HepG2 (cell line): ENCODE results near the gene PRDX5. TPM values are rescaled to one million over a fixed set of nuclear protein-coding genes. Genes with fewer than 3 reads are reported as not detected.

Source experiments
- CCAR2 ChIP-seq: fragments of 200-400 bp; formaldehyde crosslinking; optimal IDR thresholded peaks from 2 replicates; pipeline ENCODE3; 2018; ENCODE audit warnings: low read depth, mild to moderate bottlenecking, low read length, moderate library complexity
- GLI4 ChIP-seq: sonication (generic); formaldehyde crosslinking; IDR thresholded peaks from 2 replicates; pipeline ENCODE4 v1.5.1; 2020; ENCODE audit warnings: missing genetic modification reagents, mild to moderate bottlenecking, moderate library complexity, borderline replicate concordance
- HDAC1 ChIP-seq: sonication (generic); formaldehyde crosslinking; IDR thresholded peaks from 2 replicates; pipeline ENCODE4 v1.5.1; 2020; ENCODE audit warnings: mild to moderate bottlenecking, missing genetic modification reagents
- KAT7 ChIP-seq: IDR thresholded peaks from 2 replicates; pipeline ENCODE4 v1.6.1; 2018; ENCODE audit warnings: borderline replicate concordance, missing compliant biosample characterization
- KAT8 ChIP-seq: IDR thresholded peaks from 2 replicates; pipeline ENCODE4 v1.6.1; 2016; ENCODE audit warnings: missing genetic modification reagents, missing compliant biosample characterization
- MAX ChIP-seq: IDR thresholded peaks from 2 replicates; pipeline ENCODE4 v1.6.1; 2012; ENCODE audit warnings: inconsistent platforms
- SIN3A ChIP-seq: IDR thresholded peaks from 2 replicates; pipeline ENCODE4 v1.6.1; 2011; ENCODE audit warnings: low read depth, mild to moderate bottlenecking, control low read depth, low read length, borderline replicate concordance
- TSC22D2 ChIP-seq: sonication (generic); formaldehyde crosslinking; IDR thresholded peaks from 2 replicates; pipeline ENCODE4 v1.5.1; 2020; ENCODE audit warnings: missing genetic modification reagents, mild to moderate bottlenecking, borderline replicate concordance
- ZBTB38 ChIP-seq: sonication (generic); formaldehyde crosslinking; IDR thresholded peaks from 2 replicates; pipeline ENCODE4 v1.5.1; 2020; ENCODE audit warnings: mild to moderate bottlenecking, missing genetic modification reagents
- ZFX ChIP-seq: sonication (generic); formaldehyde crosslinking; IDR thresholded peaks from 2 replicates; pipeline ENCODE4 v1.4.0; 2020; ENCODE audit warnings: mild to moderate bottlenecking, low read depth, missing genetic modification reagents, moderate library complexity
- ZNF256 ChIP-seq: sonication (generic); formaldehyde crosslinking; conservative IDR thresholded peaks from 2 replicates; pipeline ENCODE4 v1.4.0; 2020; ENCODE audit warnings: missing genetic modification reagents
- ZNF264 ChIP-seq: sonication (generic); formaldehyde crosslinking; IDR thresholded peaks from 2 replicates; pipeline ENCODE4 v1.4.0; 2020; ENCODE audit warnings: missing genetic modification reagents
- ZNF274 ChIP-seq: sonication (generic); formaldehyde crosslinking; IDR thresholded peaks from 2 replicates; pipeline ENCODE4 v1.5.1; 2020; ENCODE audit warnings: mild to moderate bottlenecking, missing genetic modification reagents
- ZNF580 ChIP-seq: IDR thresholded peaks from 2 replicates; pipeline ENCODE4 v1.6.1; 2016; ENCODE audit warnings: low read depth, borderline replicate concordance
- ZNF616 ChIP-seq: sonication (generic); formaldehyde crosslinking; IDR thresholded peaks from 2 replicates; pipeline ENCODE4 v1.5.0; 2020; ENCODE audit warnings: low read depth, mild to moderate bottlenecking, missing genetic modification reagents
- ZNF709 ChIP-seq: sonication (generic); formaldehyde crosslinking; IDR thresholded peaks from 2 replicates; pipeline ENCODE4 v1.5.0; 2020; ENCODE audit warnings: mild to moderate bottlenecking, missing genetic modification reagents
- ZNF777 ChIP-seq: sonication (generic); formaldehyde crosslinking; IDR thresholded peaks from 2 replicates; pipeline ENCODE4 v1.4.0; 2020; ENCODE audit warnings: missing genetic modification reagents
- polyA plus RNA-seq, 8 experiments: library from polyadenylated mRNA; depleted of rRNA in 3 of 8; stranded (reverse) in 7 of 8; unstranded in 1 of 8; fragments of >200 nt; fragmentation: Illumina TruSeq in 4 of 8; extraction: Trizol in 4 of 8; gene quantifications; 2 replicates each; pipeline versions ENCODE4 v1.2.1 to v1.2.3, GENCODE V29; 2011 to 2016; ENCODE audit warnings: low read depth in 4 of 8, missing spikeins in 1 of 8, mixed read lengths in 1 of 8; ENCODE audit not compliant: insufficient read depth in 1 of 8
- total RNA-seq, 5 experiments: library from RNA; depleted of rRNA; stranded (reverse); fragments of >200 nt; fragmentation: Illumina TruSeq; extraction: Trizol; gene quantifications; 2 replicates each; pipeline ENCODE4 v1.2.3, GENCODE V29; 2016; ENCODE audit warnings: low read depth in 1 of 5
- TF ChIP-seq, protein P1 (sequence below): IDR thresholded peaks from 2 replicates; pipeline ENCODE4 v1.6.1; 2016; ENCODE audit warnings: missing compliant biosample characterization, missing genetic modification reagents, borderline replicate concordance
- TF ChIP-seq, protein P2 (sequence below): sonication (generic); formaldehyde crosslinking; IDR thresholded peaks from 2 replicates; pipeline ENCODE4 v1.5.0; 2020; ENCODE audit warnings: missing genetic modification reagents
- TF ChIP-seq, protein P3 (sequence below): sonication (generic); formaldehyde crosslinking; conservative IDR thresholded peaks from 2 replicates; pipeline ENCODE4 v1.4.0; 2020; ENCODE audit warnings: missing genetic modification reagents
- TF ChIP-seq, protein P4 (sequence below): IDR thresholded peaks from 2 replicates; pipeline ENCODE4 v1.6.1; 2016; ENCODE audit warnings: missing genetic modification reagents, missing compliant biosample characterization
- TF ChIP-seq, protein P5 (sequence below): sonication (generic); formaldehyde crosslinking; IDR thresholded peaks from 2 replicates; pipeline ENCODE4 v1.5.0; 2020; ENCODE audit warnings: mild to moderate bottlenecking, missing genetic modification reagents, moderate library complexity

The PRDX5 gene
- total and polyA plus RNA-seq, 2 of the 13 experiments (the other 11 are each of a cell fraction or from before 2014, with no cell fraction given) = 215 to 311 TPM

- TF ChIP-seq, protein P1, sequence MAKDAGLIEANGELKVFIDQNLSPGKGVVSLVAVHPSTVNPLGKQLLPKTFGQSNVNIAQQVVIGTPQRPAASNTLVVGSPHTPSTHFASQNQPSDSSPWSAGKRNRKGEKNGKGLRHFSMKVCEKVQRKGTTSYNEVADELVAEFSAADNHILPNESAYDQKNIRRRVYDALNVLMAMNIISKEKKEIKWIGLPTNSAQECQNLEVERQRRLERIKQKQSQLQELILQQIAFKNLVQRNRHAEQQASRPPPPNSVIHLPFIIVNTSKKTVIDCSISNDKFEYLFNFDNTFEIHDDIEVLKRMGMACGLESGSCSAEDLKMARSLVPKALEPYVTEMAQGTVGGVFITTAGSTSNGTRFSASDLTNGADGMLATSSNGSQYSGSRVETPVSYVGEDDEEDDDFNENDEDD (CRISPR knock-in tag) = 0 out of 2 replicates have a peak, but pooled peaks have one; percentile 12
- TF ChIP-seq, protein P2, sequence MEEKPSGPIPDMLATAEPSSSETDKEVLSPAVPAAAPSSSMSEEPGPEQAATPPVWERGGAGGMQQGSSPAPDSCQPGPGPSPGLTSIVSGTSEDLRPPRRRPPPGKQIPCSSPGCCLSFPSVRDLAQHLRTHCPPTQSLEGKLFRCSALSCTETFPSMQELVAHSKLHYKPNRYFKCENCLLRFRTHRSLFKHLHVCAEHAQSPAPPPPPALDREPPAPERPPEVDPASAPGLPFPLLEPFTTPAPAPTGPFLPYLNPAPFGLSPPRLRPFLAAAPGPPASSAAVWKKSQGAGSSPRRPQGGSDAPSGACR = no peak
- peak; percentile 78; the same call in 1 of the 2 replicates for TF ChIP-seq TSC22D2
- TF ChIP-seq, protein P3, sequence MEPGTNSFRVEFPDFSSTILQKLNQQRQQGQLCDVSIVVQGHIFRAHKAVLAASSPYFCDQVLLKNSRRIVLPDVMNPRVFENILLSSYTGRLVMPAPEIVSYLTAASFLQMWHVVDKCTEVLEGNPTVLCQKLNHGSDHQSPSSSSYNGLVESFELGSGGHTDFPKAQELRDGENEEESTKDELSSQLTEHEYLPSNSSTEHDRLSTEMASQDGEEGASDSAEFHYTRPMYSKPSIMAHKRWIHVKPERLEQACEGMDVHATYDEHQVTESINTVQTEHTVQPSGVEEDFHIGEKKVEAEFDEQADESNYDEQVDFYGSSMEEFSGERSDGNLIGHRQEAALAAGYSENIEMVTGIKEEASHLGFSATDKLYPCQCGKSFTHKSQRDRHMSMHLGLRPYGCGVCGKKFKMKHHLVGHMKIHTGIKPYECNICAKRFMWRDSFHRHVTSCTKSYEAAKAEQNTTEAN (CRISPR knock-in tag) = peak; percentile 54
- no peak for TF ChIP-seq ZBTB38
- peak; percentile 88 for TF ChIP-seq MAX
- peak; percentile 73; the same call in 1 of the 2 replicates for TF ChIP-seq SIN3A
- TF ChIP-seq, protein P4, sequence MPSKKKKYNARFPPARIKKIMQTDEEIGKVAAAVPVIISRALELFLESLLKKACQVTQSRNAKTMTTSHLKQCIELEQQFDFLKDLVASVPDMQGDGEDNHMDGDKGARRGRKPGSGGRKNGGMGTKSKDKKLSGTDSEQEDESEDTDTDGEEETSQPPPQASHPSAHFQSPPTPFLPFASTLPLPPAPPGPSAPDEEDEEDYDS (CRISPR knock-in tag) = 0 out of 2 replicates have a peak, but pooled peaks have one; percentile 21
- TF ChIP-seq GLI4 (CRISPR knock-in tag) = no peak
- no peak; the same call in 1 of the 2 replicates for TF ChIP-seq ZFX (CRISPR knock-in tag)
- peak; percentile 49; the same call in 1 of the 2 replicates for TF ChIP-seq ZNF709 (CRISPR knock-in tag)
- peak; percentile 46 for TF ChIP-seq CCAR2
- no peak for TF ChIP-seq ZNF616 (CRISPR knock-in tag)
- TF ChIP-seq HDAC1 (CRISPR knock-in tag) = peak; percentile 39; the same call in 1 of the 2 replicates
- TF ChIP-seq ZNF580 (CRISPR knock-in tag) = peak; percentile 55; the same call in 1 of the 2 replicates
- TF ChIP-seq, protein P5, sequence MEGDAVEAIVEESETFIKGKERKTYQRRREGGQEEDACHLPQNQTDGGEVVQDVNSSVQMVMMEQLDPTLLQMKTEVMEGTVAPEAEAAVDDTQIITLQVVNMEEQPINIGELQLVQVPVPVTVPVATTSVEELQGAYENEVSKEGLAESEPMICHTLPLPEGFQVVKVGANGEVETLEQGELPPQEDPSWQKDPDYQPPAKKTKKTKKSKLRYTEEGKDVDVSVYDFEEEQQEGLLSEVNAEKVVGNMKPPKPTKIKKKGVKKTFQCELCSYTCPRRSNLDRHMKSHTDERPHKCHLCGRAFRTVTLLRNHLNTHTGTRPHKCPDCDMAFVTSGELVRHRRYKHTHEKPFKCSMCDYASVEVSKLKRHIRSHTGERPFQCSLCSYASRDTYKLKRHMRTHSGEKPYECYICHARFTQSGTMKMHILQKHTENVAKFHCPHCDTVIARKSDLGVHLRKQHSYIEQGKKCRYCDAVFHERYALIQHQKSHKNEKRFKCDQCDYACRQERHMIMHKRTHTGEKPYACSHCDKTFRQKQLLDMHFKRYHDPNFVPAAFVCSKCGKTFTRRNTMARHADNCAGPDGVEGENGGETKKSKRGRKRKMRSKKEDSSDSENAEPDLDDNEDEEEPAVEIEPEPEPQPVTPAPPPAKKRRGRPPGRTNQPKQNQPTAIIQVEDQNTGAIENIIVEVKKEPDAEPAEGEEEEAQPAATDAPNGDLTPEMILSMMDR (CRISPR knock-in tag) = peak; percentile 95
- no peak for TF ChIP-seq ZNF274 (CRISPR knock-in tag)
- TF ChIP-seq KAT8 (CRISPR knock-in tag) = peak; percentile 66; the same call in 1 of the 2 replicates
- TF ChIP-seq ZNF264 = peak; percentile 74
- TF ChIP-seq KAT7 = peak; percentile 69; the same call in 1 of the 2 replicates
- peak; percentile 72 for TF ChIP-seq ZNF777 (CRISPR knock-in tag)
- 0 out of 2 replicates have a peak, but pooled peaks have one; percentile 37 for TF ChIP-seq ZNF256
These were observed 13.4 kb upstream of the PRDX5 start (continued) for GRCh38 chr11:64304316-64305072.
